DMS 273 (cell line): ENCODE results near the gene OOSP3.

ENCODE experiments used
- DNase-seq: peaks from one replicate; lab custom pipeline; 2025; ENCODE audit not compliant: unreplicated experiment; lab: John Stamatoyannopoulos, UW

The OOSP3 gene

GRCh38 chr11:59943997-59944714 lies 65.6 kb downstream of the OOSP3 start:
- no peak for DNase-seq

GRCh38 chr11:59944720-59945119 lies 66.1 kb downstream of the OOSP3 start:
- peak; percentile 11 for DNase-seq
